ENCODE results near the gene ADGRV1. TPM values are rescaled to one million over a fixed set of nuclear protein-coding genes. Genes with fewer than 3 reads are reported as not detected.

ADGRV1 gene
- total RNA-seq, 1 experiment from 2014 or later = 64.8 TPM

DNA sequence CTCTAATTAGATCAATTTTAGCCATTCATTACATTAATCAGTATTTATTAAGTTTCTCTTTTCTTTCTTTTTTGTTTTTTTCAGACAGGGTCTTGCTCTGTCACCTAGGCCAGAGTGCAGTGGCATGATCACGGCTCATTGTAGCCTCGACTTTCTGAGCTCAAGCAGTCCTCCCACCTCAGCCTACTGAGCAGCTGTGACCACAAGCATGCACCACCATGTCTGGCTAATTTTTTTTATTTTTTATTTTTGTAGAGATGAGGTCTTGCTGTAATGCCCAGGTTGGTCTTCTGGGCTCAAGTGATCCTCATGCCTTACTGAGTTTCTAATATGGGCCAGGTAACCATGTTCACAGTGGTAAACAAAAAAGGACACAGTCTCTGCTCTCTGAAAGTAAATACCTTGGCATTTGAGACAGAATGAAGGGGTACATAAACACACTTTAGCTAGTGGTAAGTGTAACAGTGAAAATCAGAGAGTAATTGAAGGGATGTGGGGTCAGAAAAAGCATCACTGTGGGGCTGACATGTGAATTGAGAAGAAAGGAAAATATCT is 336.3 kb downstream of the ADGRV1 start:
- Histone ChIP-seq H2AFZ (ENCODE audit: low read length) (no peak overlapping the region), H3K18ac (ENCODE audit: insufficient read length, low read depth, low read length) (no peak overlapping the region), H2BK5ac (ENCODE audit: insufficient read length, low read length) (no peak overlapping the region), H3K9ac (ENCODE audit: extremely low read depth, insufficient read length, low read length) (no peak overlapping the region), H2BK120ac (ENCODE audit: low read depth, low read length, poor library complexity, severe bottlenecking) (no peak overlapping the region), H2BK12ac (ENCODE audit: insufficient read length, low read depth, low read length) (no peak overlapping the region), H2BK15ac (ENCODE audit: low read depth, low read length) (no peak overlapping the region), H3T11ph (ENCODE audit: low read length) (no peak overlapping the region), H3K27ac (ENCODE audit: insufficient read length, low read depth, low read length) (no peak overlapping the region), H3K56ac (ENCODE audit: insufficient read length, low read depth, low read length) (no peak overlapping the region), H3K23ac (ENCODE audit: insufficient read length, low read depth, low read length) (no peak overlapping the region), H3K4me2 (ENCODE audit: insufficient read depth, insufficient read length, low read length) (no peak overlapping the region), H4K91ac (ENCODE audit: insufficient read length, low read depth, low read length) (no peak overlapping the region), H3K4me1 (ENCODE audit: insufficient read depth, low read length) (no peaks in the 10 kb centered on the region; the same call in 1 of the 2 replicates), H3K79me2 (ENCODE audit: insufficient read depth, low read length) (no peaks in the 10 kb centered on the region), H3K79me1 (ENCODE audit: insufficient read depth, low read depth, low read length, poor library complexity, severe bottlenecking) (no peaks in the 10 kb centered on the region), H3K23me2 (ENCODE audit: insufficient read length, low read depth, low read length, poor library complexity, severe bottlenecking) (no peaks in the 10 kb centered on the region), H3K27me3 (ENCODE audit: insufficient read depth, low read length) (no peaks in the 10 kb centered on the region), H3K14ac (ENCODE audit: insufficient read depth, low read length) (no peak overlapping the region), H4K5ac (ENCODE audit: insufficient read length, low read depth, low read length) (no peak overlapping the region), H4K8ac (replicated peaks; ENCODE audit: insufficient read length, low read depth, low read length) (no peak overlapping the region), H4K20me1 (ENCODE audit: control insufficient read depth, insufficient read depth, insufficient read length) (no peaks in the 10 kb centered on the region), H2AK5ac (ENCODE audit: insufficient read length, low read length) (no peak overlapping the region), H3K4ac (ENCODE audit: low read depth, low read length) (no peak overlapping the region), H3K9me3 (ENCODE audit: control insufficient read depth, low read depth, low read length) (no peaks in the 10 kb centered on the region), H2BK20ac (ENCODE audit: low read depth, low read length, poor library complexity, severe bottlenecking) (no peak overlapping the region)
- Mint-ChIP-seq H3K4me1 (peaks cover 3 to 5% of the 10 kb centered on the region in 2 experiments; a peak in 3 of 4 replicates), H3K9me3 (no peaks in the 10 kb centered on the region), H3K27me3 (ENCODE audit: low read depth) (no peaks in the 10 kb centered on the region), H3K36me3 (ENCODE audit: insufficient read depth in 1 of 3, low read depth in 3 of 3) (peaks cover 0 to 5% (median 3%) of the 10 kb centered on the region in 3 experiments; a peak in 4 of 7 replicates), H3K27ac (peak overlapping the region; percentile 0 to 59 (median 22); a peak in 3 of 7 replicates), H3K4me3 (no peak overlapping the region)
- no peak for DNase-seq
- no CpG with 5 or more reads among the region's 2 CpGs for WGBS (ENCODE audit: extremely low coverage, insufficient read length, low lambda C conversion rate)
- TF ChIP-seq, protein P1, sequence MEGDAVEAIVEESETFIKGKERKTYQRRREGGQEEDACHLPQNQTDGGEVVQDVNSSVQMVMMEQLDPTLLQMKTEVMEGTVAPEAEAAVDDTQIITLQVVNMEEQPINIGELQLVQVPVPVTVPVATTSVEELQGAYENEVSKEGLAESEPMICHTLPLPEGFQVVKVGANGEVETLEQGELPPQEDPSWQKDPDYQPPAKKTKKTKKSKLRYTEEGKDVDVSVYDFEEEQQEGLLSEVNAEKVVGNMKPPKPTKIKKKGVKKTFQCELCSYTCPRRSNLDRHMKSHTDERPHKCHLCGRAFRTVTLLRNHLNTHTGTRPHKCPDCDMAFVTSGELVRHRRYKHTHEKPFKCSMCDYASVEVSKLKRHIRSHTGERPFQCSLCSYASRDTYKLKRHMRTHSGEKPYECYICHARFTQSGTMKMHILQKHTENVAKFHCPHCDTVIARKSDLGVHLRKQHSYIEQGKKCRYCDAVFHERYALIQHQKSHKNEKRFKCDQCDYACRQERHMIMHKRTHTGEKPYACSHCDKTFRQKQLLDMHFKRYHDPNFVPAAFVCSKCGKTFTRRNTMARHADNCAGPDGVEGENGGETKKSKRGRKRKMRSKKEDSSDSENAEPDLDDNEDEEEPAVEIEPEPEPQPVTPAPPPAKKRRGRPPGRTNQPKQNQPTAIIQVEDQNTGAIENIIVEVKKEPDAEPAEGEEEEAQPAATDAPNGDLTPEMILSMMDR (conservative IDR thresholded peaks at IDR 0.05) = no peak

Data from H9 (cell line).